ENCODE results near the gene RAD1. TPM values are rescaled to one million over a fixed set of nuclear protein-coding genes. Genes with fewer than 3 reads are reported as not detected.
A peak's percentile ranks its signal among the peaks of the same experiment; 100 is the strongest.

The RAD1 gene
- total RNA-seq, result 10 to 100 TPM; 12.2 to 39.1 (median 28.8) TPM

GRCh38 chr5:34915139-34915855 is at the start of gene RAD1, which contains the start of gene BRIX1:
Gene RAD1 (minus strand): TSS chr5:34915504. CDS start chr5:34914892, 612 bp downstream.
Gene BRIX1 (plus strand): TSS chr5:34915711. CDS start chr5:34915739, 28 bp downstream.
- Histone ChIP-seq H3K9me3 (no peaks in the 10 kb centered on the region), H3K36me3 (peaks cover 7 to 33% (median 15%) of the 10 kb centered on the region in 4 donors), H3K4me3 (peak within 1 kb of the TSS; percentile 79 to 91 (median 86)), H3K4me1 (peaks cover 19 to 36% (median 24%) of the 10 kb centered on the region in 4 donors), H3K27ac (peak within 1 kb of the TSS; percentile 86 to 92 (median 88)), H3K27me3 (no peaks in the 10 kb centered on the region)
- DNase-seq, result peak; percentile 98
- 0 to 2% methylated on average over 51 to 67 of the region's 67 CpGs for WGBS, 2 donors
- ATAC-seq (ENCODE audit: low FRiP score in 2 of 2), result peak; percentile 100
- TF ChIP-seq EP300 (IDR thresholded peaks at IDR 0.05), result no peak
- peak in 3 of 4 donors; percentile 41 to 83 (median 51) for TF ChIP-seq POLR2A (IDR thresholded peaks at IDR 0.05)
- peak in 3 of 6 experiments; percentile 16 to 59 (median 31) for TF ChIP-seq CTCF (IDR thresholded peaks at IDR 0.05)
- TF ChIP-seq POLR2AphosphoS5 (IDR thresholded peaks at IDR 0.05), result peak; percentile 93 to 96

GRCh38 chr5:34959323-34959722 is 44.0 kb upstream of the RAD1 start:
- ATAC-seq (ENCODE audit: low FRiP score in 2 of 2) (no peak), DNase-seq (no peak)
- H3K4me3 ChIP-seq, result no peak overlapping the region
- WGBS, 2 donors, result 78 to 87% methylated on average over 1 of the region's 1 CpG
- no peak overlapping the region for H3K27ac ChIP-seq
- no peaks in the 10 kb centered on the region for H3K9me3 ChIP-seq
- no peaks in the 10 kb centered on the region for H3K27me3 ChIP-seq
- TF ChIP-seq POLR2AphosphoS5 (IDR thresholded peaks at IDR 0.05) (no peak), POLR2A (IDR thresholded peaks at IDR 0.05) (no peak), EP300 (IDR thresholded peaks at IDR 0.05) (no peak), CTCF (IDR thresholded peaks at IDR 0.05) (no peak)
- peaks cover 0 to 16% (median 6%) of the 10 kb centered on the region in 4 donors for H3K36me3 ChIP-seq
- no peaks in the 10 kb centered on the region for H3K4me1 ChIP-seq

GRCh38 chr5:34957857-34958690 is 42.8 kb upstream of the RAD1 start:
- H3K4me3 ChIP-seq, result no peak overlapping the region
- no peaks in the 10 kb centered on the region for H3K9me3 ChIP-seq
- no peak for DNase-seq
- peak in 1 of 2 donors; percentile 56 for ATAC-seq (ENCODE audit: low FRiP score in 2 of 2)
- 42 to 50% methylated on average over 5 of the region's 5 CpGs for WGBS, 2 donors
- no peak overlapping the region for H3K27ac ChIP-seq
- no peaks in the 10 kb centered on the region for H3K4me1 ChIP-seq
- H3K27me3 ChIP-seq, result no peaks in the 10 kb centered on the region
- TF ChIP-seq EP300 (IDR thresholded peaks at IDR 0.05), result no peak
- peak in 4 of 6 experiments; percentile 9 to 47 (median 35) for TF ChIP-seq CTCF (IDR thresholded peaks at IDR 0.05)
- TF ChIP-seq POLR2AphosphoS5 (IDR thresholded peaks at IDR 0.05), result no peak
- no peak for TF ChIP-seq POLR2A (IDR thresholded peaks at IDR 0.05)
- peaks cover 2 to 28% (median 11%) of the 10 kb centered on the region in 4 donors for H3K36me3 ChIP-seq

GRCh38 chr5:34957321-34957720 is 42.0 kb upstream of the RAD1 start:
- ATAC-seq (ENCODE audit: low FRiP score in 2 of 2) (no peak), DNase-seq (no peak)
- Histone ChIP-seq H3K9me3 (no peaks in the 10 kb centered on the region), H3K27me3 (no peaks in the 10 kb centered on the region), H3K4me3 (no peak overlapping the region), H3K36me3 (peaks cover 9 to 36% (median 16%) of the 10 kb centered on the region in 4 donors), H3K4me1 (no peaks in the 10 kb centered on the region), H3K27ac (no peak overlapping the region)
- 96% methylated on average over 1 of the region's 1 CpG for WGBS, 2 donors
- TF ChIP-seq POLR2AphosphoS5 (IDR thresholded peaks at IDR 0.05) (no peak), POLR2A (IDR thresholded peaks at IDR 0.05) (no peak), CTCF (IDR thresholded peaks at IDR 0.05) (no peak), EP300 (IDR thresholded peaks at IDR 0.05) (no peak)

All from upper lobe of left lung (tissue), 6 donors.